Activated T-helper 1 cell treated with anti-CD3 and anti-CD28 coated beads, Interleukin-2, amount 50 U/mL, for 16 hours (primary cell): ENCODE data around the gene C2orf68.
"Not testable (repeated sequence)": the region's sequence is repeated elsewhere in the genome, so short reads cannot be mapped to it uniquely, and the experiment has no call there.

ENCODE experiments used
- DNase-seq, 2 donors: peaks; one replicate each; pipeline ENCODE4 v3.0.0-alpha.2; 2020; ENCODE audit warnings: low read depth in 1 of 2, low spot score in 1 of 2

The C2orf68 gene

DNA sequence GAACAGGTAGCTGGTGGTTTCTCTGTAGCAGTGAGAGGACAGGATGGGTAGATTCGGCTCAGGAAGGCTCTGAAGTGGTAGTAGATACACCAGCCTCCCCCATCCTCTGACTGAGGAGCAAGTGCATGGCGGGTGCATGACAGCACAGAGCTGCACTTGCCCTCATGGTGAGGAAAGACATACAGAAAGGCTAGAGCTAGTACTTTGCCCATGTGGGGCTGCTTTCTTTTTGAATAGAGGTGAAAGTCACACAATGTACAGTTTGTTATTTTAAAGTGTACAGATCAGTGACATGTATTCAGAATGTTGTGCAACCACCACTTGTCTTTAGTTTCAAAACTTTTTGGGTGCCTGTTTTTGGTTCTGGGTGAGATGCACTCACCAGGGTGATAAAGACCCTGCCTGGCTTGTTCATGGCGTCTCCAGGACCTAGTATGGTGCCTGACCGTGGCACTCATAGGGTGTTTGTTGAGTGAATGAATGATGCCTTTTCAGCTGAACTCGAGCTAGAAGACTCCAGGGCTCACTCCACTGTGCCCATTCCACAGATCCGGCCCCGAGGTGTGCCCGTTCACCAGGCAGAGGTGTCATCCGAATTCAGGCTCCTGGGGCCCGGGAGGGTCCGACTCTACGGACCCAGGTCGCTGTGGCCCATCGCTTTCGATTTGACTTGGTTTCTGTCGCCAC is 28.1 kb downstream of the C2orf68 start:
- DNase-seq = no peak

DNA sequence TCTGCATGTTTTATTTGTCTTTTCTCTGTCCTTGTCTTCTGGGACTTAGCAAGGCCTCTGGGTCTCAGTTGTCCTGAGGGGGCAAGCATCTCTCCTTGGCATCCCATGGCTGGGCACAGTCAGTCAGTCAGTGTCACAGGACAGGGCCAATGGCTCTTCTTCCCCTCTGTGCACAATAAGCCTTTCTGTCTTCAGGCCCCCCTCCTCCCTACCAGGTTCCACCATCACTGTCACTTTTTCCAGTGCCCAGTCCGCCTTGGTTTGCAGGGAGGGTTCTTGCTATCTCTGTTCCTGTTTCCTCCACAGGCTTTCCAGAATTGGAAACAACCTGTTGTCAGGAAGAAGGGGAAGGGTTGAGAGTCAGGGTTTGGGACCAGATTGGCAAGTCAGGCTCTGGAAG is 29.4 kb downstream of the C2orf68 start:
- no peak for DNase-seq

DNA sequence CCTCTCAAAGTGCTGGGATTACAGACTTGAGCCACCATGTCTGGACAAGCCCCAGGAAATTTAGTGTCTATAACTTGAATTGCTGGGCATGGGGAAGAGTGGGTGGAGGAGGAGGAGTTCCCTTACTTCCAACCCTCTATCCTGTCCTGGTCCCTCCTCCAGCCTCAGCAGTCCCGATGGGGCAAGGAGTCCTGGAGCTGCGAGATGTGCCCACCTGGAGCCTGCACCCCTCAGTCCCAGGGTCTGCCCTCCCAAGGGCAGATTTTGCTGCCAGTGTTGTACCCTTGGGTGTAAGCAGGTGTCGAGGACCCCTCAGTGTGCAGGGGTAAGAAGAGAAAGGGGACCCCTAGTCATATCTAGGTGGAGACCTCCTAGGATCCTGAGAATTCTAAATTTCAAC is 31.7 kb downstream of the C2orf68 start:
- DNase-seq = no peak

DNA sequence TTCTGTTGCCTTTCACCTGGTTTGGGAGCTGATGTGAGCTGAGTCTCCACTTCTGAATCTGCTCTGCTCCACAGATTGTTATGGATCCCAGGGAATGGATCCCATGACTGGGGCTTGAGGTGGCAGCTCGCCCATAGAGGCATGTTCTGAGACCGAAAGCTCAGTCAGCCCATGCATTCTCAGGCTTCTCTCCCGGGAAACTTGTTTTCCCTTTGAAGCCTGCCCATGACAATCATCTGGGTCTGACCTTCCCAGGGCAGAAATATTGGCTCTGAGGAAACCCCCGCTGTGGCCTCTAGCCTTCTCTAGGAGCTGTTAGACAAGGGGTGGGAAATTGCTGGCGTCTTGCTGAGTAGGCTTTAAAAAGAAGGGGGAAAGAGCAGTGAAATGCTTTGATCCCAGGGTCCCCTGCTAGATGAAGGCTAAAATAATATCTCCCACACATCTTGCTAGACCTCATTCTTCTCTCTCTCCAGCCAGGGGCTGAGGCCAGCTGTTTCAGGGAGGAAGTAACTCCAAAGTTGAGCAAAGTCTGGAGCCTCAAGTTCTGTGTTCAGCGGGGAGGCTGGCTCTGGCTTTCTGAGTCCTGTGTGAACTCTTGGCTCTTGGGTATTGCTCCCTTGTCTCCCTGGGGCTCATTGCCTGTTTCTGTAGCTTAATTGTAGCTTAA is 32.5 kb downstream of the C2orf68 start:
- no peak for DNase-seq

GRCh38 chr2:85578243-85579180 is 33.4 kb downstream of the C2orf68 start:
- no peak for DNase-seq

- DNase-seq = peak; percentile 38 to 53
Measured at GRCh38 chr2:85577386-85578242, 34.3 kb downstream of the C2orf68 start, which contains the start of gene VAMP8. TSS of gene VAMP8 (plus strand) at chr2:85577586. CDS start at chr2:85577647, 61 bp downstream.

DNA sequence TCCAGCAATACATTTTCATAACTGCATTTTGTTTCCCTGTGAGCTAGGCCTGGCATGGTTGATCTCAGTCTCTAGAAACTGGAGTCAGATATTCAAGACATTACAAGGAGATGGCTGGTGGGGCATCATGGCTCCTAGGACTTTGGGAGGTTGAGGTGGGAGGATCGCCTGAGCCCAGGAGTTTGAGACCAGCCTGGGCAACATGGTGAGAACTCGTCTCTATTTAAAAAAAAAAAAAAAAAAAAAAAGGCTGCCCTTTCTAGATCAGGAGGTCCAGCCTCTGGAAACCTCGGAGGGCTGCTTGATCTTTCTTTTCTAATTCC is 34.8 kb downstream of the C2orf68 start:
- no peak for DNase-seq

GRCh38 chr2:85575739-85576138 is 36.1 kb downstream of the C2orf68 start:
- no peak for DNase-seq

DNA sequence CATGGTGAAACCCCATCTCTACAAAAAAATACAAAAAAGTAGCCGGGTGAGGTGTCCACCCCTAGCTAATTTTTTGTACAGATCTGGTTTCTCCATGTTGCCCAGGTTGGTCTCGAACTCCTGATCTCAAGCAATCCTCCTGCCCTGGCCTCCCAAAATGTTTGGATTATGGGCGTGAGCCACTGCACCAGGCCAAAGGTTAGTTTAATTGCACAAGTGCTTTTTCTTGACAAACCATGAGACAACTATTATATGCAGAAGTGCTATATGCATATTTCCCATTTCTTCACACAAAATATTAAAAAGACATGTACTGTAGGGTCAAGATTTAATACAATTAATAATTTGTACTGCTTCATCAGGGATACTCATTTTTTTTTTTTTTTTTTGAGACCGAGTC is 45.6 kb downstream of the C2orf68 start:
- DNase-seq = no peak

GRCh38 chr2:85564144-85564563 is 47.7 kb downstream of the C2orf68 start:
- no peak for DNase-seq

DNA sequence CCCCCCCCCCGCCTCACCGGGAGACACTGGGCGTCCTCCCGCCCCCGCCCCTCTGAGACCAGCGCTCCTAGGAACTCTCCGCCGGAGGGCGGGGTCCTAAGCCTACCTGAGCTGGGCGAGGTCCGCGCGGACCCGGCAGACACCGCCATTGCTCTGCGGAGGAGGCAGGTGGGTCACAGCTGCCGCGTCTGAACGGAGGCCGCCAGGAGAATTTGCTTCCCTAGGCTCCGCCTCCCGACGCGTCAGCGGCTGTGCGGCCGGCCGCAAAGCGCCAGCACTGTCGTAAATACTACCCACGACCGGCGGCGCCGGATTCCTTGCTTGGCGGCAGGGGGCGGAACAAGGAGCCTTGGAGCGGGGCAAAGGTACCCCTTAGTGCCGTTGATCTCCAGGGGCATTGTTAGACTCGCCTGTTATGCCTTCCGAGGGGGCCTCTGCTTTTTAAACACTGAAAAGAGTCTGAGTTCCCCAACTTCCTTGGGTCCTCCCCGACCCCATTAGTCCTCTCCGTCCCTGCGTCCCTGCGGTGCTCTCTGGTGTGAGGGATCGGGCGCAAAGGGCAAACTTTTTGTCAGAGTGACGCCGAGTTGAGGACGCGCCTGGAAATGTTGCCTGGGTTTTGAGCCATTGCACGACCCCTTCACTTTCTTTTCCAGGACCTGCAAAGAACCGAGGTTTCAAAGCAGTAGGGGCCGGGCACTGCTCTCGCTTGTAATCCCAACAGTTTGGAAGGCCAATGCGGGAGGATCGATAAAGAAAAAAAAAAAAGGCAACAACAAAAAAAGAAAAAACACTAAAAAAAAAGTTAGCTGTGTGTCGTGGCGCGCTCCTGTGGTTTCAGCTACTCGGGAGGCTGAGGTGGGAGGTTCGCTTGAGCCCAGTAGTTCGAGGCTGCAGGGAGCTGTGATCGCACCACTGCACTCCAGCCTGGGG is 50.3 kb downstream of the C2orf68 start, which contains the start of gene GGCX:
Gene GGCX (minus strand): TSS at position 214 of the 933 bp plus-strand sequence. CDS start 65 bp downstream, at position 149.
- DNase-seq = peak; percentile 86 to 90

DNA sequence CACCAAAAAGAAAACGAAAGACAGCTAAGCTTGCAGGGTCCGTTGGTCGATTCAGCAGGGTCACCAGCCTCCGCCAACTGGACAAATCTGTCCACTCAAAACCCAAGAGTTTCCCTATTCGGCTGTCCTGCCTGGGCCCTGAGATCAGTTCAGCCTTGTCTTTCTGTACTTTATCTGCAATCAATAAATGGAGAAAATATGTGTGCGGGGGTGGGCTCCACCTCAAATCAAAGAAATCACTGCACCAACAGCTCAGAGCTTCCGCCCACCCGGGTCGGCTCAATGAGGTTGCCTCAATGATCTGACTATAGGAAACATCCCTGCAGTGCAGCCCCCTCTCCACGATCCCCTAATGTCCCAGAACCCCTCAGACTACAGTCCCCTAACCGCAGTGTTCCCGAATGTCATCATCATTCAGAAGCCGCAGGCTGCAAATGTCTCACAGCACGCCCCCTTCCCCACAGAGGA is 51.0 kb downstream of the C2orf68 start:
- no peak for DNase-seq

- DNase-seq = not testable (repeated sequence)
Measured at GRCh38 chr2:85560403-85560726, 51.5 kb downstream of the C2orf68 start.

DNA sequence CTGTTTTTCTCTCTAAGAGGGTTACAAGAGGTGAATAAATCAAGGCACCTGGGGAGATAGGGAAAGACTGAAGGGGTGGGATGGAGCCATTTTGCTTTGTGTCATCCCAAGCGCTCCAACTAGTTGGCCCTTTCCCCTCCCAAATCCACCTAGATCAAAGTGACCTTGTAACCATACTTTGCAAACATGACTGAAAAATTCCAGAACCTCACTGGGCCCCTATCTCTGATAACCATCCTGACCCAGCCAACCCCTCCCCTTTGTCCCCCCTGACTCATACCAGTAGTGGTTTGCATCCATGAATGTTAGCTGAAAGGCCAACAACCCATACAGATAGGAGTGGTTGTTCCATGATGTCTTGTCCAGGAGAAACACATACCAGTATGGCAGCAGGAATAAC is 53.7 kb downstream of the C2orf68 start:
- no peak for DNase-seq

GRCh38 chr2:85557130-85557529 is 54.7 kb downstream of the C2orf68 start:
- no peak for DNase-seq
